GM04503 (cell line): ENCODE measurements around the gene STPG1.

ENCODE experiments used
- DNase-seq: peaks from one replicate; pipeline ENCODE4 v3.0.0-alpha.2; 2012; ENCODE audit warnings: low read depth

The STPG1 gene

DNA sequence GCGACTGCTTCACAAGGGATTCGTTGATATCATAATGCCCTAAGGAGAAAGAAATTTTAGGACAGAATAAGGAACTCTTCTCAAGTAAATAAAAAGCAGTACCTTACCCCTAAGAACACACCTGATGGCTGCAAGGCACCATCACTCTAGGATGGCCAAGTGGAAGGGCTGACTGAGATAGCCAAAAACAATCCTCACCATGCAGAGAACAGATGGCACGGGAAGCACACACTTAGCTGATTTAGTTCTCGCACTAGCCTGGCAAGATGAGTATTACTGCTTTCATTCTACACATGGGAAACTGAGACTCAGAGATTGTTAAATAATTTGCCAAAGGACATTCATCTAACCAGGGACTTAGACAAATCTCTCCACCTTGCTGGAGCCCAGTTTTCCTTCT, 43.8 kb downstream of the STPG1 start:
- no peak for DNase-seq

DNA sequence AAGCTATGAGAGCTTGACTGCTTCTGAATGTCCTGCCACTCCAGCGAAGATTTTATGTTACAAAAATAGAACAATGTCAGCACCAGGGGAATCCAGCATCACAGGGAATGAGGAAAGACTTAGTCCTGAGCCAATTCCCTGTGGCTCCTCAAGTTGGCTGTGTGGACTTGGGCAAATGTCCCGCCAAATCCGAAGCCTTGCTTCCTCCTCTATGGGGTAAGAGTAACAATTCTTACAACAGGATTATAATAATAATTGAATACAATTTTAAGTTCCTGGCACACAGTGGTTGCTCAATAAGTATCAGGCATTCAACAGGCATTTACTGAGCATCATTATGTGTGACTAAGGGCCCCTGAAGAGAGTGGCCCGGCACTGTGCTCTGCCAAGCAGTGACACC, 44.4 kb downstream of the STPG1 start:
- no peak for DNase-seq

DNA sequence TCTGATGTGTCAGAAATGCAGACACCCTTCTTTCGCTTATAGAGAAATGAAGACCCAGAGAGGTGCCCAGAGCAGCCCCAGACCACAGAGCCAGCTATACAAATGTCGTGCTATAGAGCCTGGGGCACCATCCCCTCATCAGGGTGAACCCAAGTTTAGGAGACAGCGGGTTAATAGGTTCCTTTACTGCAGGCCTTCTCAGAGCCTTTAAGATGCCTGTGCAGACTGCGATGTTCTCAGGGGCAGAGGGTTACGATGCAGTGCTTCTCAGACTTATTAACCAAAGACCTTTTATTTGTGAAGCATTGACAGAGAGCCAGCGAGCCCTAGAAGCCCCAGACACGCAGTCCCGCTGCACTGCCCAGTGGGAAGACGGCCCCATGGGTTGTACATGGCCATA, 46.9 kb downstream of the STPG1 start:
- DNase-seq, result no peak

DNA sequence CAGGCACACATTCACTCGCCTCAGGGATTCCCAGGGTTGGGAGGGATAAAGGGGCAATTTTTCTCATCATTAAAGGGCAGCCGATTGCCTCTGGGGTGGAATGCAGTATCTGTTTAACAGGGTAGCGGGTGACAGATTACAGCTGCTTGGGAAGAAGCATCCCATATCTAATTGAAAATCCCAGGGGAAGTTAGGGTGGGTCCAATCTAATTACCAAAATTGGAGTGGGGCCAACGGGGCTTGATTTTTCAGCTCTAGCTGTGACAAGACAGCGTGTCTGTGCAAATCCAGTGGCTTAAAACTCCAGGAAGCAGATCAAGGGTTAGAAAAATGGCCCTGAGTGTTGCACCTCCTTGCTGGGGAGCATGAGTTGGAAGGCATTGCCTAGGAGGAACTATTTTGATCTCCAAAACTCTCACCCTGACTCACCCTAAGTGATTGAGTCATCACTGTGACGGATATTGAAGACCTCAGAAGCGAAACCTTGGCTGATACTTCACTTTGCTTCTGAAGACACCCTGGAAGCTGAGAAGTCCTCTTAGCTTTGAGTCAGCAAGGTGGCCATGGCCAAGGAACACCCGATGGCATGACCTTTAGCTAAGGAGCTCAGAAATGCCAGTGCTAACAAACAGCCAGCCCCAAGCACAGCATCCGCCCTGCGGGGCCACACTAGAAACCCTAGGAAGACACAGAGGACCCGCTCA, 48.5 kb downstream of the STPG1 start:
- DNase-seq, result peak; percentile 71

DNA sequence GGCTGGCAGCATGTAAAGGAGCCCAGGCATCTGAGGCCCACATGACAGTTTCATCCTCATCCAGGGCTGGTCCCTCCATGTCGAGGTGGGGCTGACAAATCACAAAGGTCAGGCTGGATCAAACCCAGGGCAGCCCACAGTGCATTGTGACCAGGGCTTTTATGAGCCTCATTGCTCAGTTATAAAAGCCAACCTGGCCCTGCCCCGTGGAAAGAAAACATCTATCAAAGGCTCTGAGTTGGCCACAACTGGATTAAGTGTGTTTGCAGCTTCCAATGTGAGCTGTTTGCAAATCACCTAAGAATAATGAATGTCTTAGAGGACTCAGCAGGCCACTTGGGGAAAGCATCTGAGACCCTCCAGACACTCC, 49.0 kb downstream of the STPG1 start:
- no peak for DNase-seq

DNA sequence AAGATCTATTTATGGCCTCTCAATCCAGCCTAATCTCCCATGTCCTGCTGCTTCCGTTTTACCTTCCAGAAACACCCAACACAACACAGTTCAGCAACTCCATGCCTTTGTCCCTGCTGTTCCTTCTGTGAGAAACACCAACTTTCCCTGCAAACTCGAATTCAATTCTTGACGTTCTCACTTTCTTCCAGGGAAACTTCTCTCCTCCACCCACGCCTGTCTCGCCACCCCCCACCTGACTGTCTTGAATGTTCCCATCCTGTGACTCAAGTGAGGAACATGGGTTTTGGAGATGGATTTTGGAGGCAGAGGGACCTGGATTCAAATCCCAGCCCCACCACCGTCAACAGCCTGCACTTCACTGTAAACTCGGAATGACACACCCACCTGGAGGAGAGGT, 49.6 kb downstream of the STPG1 start:
- no peak for DNase-seq

DNA sequence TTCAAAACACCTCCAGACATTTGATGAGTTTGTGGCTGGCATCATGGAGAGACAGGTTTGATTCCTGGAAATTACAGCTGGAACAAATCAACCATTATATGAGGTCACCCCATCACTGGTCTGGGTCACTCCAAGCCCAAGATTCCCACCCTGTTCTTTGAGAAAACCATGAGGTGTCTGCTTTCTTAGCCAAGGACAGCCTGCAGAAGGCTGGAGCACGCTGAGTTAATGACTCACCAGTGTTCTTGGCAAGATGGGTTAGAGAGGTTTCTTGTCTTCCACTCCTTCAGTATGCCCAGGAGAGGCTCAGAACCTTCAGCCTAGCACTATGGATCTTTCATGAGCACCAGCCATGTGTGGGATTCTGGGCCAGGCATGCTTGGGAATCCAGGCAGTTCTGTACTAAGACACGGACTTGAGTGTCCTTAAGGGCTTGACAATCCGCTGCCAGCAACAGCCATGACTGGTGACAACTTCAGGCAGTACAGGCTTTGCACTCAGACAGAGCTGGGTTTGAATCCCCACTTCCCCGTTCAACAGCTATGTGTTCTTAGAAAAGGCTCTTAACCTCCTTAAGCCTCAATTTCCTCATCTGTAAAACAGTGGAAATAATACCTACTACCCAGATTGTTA, 50.5 kb downstream of the STPG1 start:
- DNase-seq, result peak; percentile 84

DNA sequence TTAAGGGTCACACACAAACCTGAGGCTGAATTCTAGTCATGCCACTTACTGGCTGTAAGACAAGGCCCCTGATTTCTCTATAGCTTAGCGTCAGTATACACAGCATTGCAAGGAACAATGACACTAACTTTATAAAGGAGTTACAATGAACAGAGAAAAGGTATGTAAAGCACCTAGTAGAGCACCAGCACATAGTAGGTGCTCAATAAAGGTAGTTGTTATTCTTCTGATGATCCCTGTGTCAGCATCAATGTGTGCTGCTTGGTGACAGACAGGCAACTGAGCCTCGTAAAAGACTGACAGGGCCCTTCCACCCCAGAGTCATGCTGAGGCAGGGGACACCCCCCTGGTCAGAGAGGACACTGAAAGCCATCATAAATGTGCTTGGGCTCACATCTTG, 51.2 kb downstream of the STPG1 start:
- DNase-seq, result no peak

DNA sequence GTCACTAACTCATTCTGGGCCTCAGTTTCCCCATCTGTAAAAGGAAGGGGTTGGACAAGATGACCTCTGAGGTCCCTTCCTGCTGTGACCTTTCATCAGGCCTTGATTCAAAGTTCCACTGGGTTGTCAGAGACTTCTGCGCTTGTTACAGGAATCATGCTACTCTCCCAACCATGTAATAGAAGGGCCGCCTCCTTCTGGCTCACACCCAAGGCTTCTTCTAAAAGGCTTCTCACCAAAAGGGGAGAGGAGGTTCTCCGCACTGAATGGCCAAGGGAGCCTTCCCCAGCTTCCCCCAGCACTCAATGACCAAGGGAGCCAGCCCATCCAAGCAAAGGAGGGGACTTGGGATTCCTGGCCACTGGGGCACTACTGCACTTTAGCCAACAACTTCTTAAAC, 51.8 kb downstream of the STPG1 start:
- DNase-seq, result no peak

DNA sequence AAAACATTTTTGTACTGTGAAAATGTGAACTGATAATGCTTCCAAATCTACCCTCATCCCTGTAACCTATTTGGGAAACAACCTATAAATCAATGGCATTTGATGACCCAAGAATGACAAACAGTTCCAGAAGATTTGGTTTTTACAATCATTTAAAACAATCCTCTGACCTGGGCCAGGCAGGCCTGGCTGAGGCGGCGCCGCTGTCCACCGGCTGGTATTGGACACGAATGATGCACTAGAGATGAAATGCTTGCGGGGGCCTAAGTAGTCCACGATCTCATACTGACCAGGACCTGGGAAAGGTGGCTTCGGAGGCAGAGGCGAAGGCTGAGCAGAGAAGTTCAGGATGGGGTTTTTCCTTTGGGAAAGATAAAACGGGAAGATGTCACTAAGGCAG, 52.9 kb downstream of the STPG1 start:
- no peak for DNase-seq

DNA sequence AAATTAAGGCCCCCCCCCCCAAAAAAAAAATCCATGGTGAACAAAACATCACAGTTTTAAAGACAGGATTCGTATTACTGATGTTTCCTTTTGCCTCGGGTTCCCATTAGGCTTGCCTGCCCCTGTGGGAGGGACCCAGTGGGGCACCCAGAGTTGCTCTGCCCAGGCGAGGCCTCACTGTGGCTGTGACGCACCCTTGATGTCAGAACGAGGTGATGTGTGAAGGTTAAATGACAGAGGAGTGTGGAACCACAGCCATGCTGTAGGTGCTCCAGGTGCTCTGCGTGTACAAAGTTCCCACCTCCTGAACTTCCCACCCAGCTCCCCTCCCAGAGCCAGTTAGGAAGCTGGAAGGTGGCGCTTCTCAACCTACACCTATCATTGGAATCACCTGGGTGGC, 56.5 kb downstream of the STPG1 start:
- DNase-seq, result no peak

DNA sequence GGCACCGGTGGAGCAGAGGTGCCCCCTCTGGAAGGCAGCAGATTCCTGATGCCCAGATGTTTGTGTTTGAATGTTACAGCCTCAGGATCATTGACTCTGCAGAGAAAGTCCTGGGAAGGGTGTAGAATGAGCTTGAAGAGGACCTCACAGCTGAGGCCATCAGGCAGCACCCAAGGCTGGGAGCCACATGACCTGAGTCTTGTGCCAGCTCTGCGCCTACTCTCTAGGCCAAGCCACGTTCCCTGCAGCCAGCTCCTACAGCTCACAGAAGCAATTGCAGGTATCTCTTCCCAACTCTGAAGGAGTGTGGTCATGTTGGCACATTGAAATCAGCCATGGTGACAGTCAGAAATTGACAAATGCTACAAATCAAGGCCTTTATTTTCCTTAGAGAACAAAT, 58.1 kb downstream of the STPG1 start:
- no peak for DNase-seq

DNA sequence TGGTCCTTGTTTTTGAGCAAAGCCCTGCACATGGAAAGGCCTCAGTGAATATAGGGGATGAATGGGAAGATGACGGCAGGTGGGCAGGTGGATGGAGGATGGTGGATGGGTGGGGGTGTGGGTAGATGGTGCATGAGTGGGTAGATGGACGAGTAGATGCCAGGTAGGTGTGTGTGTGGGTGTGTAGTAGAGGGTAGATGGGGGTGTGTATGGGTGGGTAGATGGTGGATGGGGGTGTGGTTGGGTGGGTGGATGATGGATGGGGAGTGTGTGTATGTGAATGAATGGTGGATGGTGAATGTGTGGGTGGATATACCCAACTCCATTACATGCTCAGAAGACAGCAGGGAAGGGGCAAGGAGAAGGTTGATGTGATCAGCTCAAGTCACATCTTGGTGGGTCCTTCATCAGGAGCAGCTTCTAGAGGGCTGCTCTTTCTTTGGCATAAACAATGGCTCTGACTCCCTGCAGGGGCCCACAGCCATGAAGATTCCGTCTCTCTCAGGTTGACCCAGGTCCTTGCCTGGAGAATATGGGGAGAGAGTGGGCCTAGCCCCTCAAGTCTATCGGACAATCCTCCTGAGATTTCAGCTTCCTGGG, 60.2 kb downstream of the STPG1 start:
- no peak for DNase-seq

DNA sequence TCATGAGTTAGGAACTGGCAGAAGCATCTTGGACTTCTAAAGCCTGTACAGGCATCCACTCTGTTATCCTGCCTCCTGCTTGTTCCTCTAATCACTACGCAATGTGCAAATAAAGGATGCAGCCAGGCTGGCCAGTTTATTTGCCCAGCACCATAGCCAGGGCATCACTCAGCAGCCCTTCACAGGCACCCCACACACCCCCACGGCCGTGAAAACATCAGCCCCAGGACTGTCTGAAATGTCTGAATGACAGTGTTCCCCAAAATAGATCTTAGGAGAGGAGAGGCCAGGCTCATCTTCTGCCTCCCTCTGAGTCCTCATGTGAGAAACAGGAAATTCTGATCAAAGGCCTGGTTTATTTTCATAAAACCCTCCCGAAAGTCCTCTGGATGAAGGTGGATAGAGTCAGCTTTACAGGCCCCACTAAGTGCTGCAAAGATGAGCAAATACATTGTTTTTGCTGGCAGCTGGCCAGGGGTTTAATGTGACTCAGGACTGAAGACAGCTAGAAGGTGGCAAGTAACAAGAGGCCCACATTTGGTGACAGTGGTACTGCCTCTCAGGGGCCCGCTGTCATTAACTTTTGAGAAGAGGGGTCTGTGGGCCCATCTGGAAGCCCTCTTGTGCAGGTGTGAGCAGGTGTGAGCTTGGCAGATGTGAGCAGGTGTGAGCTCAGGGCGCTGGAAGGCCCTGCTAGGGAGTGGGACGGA, 61.5 kb downstream of the STPG1 start:
- DNase-seq, result no peak

DNA sequence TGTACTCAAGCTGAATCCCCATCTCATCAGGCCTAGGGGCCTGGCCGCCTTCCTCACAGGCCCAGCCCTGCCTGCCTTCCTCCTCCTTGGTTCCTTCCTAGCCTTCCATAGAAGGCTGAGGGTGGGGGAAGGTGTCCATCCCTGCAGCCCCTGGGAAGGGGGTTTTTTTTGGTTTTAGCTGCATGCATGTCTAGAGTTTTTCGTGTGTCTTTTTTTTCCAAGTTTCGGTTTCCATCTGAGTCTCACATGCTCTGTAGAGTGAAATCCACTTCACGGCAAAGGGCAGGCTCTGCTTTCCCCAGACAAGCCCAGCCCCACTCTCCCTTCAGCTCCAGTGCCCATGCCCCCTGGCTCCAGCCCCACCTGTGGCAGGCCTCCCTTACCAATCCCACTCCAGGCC, 62.3 kb downstream of the STPG1 start:
- no peak for DNase-seq

DNA sequence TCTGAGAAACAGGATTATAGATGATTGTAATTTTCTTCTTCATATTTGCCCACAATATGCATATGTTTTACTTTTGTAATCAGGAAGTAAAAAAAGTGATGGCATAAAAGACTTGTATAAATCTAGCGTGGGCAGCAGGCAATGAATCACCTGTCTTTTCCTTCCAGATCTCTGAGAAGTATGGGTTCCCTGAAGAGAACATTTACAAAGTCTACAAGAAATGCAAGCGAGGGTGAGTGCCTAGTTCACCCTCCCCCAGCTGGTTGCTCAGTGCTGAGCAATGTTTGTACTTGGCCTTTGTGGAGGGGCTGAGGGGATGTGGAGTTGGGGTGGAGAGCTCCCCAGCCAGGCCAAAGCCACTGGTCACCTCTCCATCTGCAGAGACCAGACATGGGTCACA, 63.7 kb downstream of the STPG1 start:
- DNase-seq, result no peak

DNA sequence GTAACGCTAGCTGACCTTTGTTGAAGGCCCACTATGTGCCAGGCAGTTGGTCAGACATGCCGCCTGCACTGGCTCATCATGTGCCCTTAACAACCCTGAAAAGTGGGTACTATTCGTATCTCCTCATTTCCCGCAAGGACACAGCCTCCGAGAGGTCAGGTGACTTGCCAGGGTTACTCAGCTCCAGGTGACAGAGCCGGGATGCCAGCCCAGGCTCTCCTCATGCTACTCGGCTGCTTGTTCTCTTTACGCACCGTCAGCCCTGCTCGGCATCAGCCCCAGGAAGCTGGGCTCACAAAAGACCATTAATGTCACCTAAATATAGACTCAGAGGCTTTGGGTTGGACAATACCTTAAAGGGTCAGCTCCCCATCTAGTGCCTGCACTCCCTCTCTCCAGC, 65.4 kb downstream of the STPG1 start:
- no peak for DNase-seq

DNA sequence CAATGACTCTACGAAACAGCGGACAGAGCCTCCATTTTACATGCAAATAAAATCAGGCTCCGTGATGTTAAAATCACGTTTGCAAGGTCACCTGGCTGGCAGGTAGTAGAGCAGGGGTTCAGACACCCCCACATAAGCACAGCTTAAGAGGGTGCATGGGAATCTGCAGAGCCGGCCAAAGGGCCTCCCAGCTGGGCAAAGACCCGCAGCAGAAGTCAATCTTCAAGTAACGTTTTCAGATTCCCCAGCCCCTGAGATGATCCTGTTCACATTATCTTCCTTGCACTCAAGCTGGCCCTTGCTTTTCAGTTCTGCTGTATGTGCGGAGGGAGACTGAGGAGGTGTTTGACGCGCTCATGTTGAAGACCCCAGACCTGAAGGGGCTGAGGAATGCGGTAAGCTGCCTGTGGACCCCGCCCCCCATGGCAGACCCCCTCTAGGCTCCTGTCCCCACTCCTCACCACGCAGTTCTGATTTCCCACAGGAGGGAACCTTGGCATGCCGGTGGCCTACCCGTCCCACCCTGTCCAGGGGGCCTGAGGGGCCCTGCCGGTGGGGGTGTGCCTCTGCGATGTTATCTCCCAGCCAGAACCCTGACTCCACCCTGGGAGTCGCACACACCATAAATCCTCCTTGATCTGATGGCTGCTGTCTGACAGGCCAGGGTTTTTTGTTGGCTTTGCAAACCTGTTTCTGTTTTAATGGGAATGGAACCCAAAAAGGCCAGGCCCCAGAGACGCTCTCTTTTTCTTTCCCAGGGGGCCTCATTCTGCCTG, 66.2 kb downstream of the STPG1 start:
- no peak for DNase-seq

DNA sequence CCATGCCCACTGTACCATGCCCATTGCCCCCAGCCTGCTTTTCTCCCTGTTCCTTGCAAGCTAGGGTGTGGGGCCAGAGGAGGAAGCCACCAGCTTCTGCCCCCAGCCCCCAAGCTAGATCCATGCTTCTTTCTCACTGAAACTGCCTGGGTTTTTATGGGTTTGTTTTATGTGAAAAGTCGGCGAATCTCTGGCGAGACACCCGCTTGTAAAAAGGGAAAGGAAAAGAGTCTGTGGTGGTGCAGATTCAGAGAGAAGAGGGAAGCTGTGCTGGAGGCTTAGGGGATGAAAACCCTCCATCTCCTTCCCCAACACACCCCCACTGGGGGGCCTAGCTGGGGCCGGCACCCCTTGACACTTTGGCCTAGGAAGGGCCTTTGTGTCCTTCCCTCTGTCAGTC, 68.2 kb downstream of the STPG1 start:
- no peak for DNase-seq

DNA sequence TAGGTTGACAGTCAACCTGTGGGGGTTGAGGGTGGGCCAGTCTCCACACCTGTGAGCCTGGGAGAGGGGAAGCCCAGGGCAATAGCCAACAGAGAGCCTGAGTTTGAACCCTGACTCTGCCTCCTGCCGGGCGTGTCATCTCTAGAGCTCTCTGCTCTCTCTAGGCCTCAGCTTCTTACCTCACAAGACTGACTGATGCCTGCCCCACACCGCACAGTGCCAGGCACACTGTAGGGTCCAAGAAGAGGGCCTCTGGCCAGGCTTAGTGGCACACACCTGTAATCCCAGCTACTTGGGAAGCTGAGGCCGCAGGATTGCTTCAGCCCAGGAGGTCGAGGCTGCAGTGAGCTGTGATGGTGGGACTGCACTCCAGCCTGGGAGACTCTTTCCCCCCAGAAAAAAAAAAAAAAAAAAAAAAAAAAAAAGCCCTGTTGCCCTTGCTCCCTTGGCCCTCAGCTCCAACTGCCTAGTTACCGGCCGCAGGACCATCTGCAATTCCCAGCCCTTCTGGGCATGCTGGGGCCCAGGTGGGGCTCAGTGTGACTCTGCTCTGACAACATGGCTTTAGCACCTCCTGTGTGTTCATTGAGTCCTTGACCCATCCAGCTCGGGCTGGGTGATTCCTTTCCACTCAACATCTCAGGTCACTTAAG, 69.4 kb downstream of the STPG1 start:
- DNase-seq, result no peak

DNA sequence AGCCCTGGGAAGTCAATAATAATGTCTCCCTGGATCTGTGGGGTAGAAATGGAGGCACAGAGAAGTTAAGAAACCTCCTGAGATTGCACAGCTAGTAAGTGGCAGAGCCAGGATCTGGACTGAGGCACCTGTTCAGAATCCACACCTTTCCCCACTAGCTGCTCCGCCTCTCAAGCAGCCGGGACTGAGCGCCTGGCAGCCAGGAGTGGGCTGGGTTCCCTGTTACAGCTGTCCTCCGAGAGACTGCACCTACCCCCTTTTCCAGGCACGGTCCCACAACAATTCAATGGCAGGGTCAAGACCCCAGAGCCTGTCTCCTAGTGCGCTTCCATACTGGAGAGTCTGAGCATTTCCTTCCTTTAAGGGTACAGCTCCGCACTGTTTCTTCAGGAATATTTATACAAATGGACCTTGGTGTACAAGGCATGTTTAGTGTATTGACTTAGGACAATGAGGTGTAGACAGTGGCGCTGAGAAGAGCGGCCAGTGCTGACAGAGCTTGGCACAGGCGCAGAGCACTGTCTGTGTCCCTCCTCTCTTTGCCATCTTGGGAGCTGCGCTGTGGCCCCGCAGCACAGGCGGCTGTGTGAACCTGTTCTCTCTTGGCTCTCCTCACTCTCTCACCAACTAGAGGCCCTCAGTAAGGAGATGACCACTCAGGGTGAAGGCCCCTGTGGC, 70.0 kb downstream of the STPG1 start:
- no peak for DNase-seq
